Measurements from ENCODE around the gene SPANXN2. TPM values are rescaled to one million over a fixed set of nuclear protein-coding genes. Genes with fewer than 3 reads are reported as not detected.

Gene SPANXN2
- total and polyA plus RNA-seq, 2 donors (not counting 1 experiment from before 2014, with no cell fraction given), result not detected

- Histone ChIP-seq H3K4me3 (ENCODE audit: control extremely low read depth in 1 of 5, extremely low read depth in 1 of 5, insufficient read depth in 1 of 5, low read depth in 2 of 5, low read length in 4 of 5) (no peak overlapping the region), H3K79me2 (ENCODE audit: control insufficient read depth, insufficient read depth, low read length) (no peaks in the 10 kb centered on the region), H3K27ac (ENCODE audit: low read length in 2 of 2) (no peak overlapping the region), H3K4me1 (ENCODE audit: control insufficient read depth in 2 of 2, insufficient read depth in 2 of 2, low read length in 2 of 2) (no peaks in the 10 kb centered on the region), H4K20me1 (ENCODE audit: control insufficient read depth, insufficient read depth, low read length, poor library complexity, severe bottlenecking) (no peaks in the 10 kb centered on the region), H3K9me3 (ENCODE audit: control extremely low read depth in 1 of 3, control insufficient read depth in 2 of 3, insufficient read depth in 1 of 3, low read length in 2 of 3) (no peaks in the 10 kb centered on the region), H3K9ac (ENCODE audit: low read length) (no peak overlapping the region), H3K27me3 (replicated peaks in 1 of 4; ENCODE audit: control extremely low read depth in 1 of 4, control insufficient read depth in 3 of 4, insufficient read depth in 4 of 4, low read length in 3 of 4) (no peaks in the 10 kb centered on the region), H2AFZ (ENCODE audit: insufficient read depth, low read depth, low read length, poor library complexity, severe bottlenecking) (no peak overlapping the region), H3K36me3 (replicated peaks in 1 of 2; ENCODE audit: control extremely low read depth in 1 of 2, control insufficient read depth in 1 of 2, extremely low read depth in 1 of 2, insufficient read depth in 2 of 2, low read length in 1 of 2) (no peaks in the 10 kb centered on the region), H3K4me2 (replicated peaks; ENCODE audit: low read depth, low read length, poor library complexity, severe bottlenecking) (no peak overlapping the region)
- H3K27me3 Mint-ChIP-seq, result no peaks in the 10 kb centered on the region
- ChIA-PET CTCF (no interaction called here), POLR2A (no interaction called here)
- intact Hi-C loops (cut with micrococcal nuclease), result no loop called here
- H3K4me1 Mint-ChIP-seq, result no peaks in the 10 kb centered on the region
- no peak overlapping the region for H3K4me3 Mint-ChIP-seq
- H3K9me3 Mint-ChIP-seq (ENCODE audit: insufficient read depth), result peaks cover 5% of the 10 kb centered on the region
- TF ChIP-seq EZH2 (IDR thresholded peaks at IDR 0.05; ENCODE audit: borderline replicate concordance, insufficient read depth, low read depth, low read length, poor library complexity, severe bottlenecking), result no peak
- TF ChIP-seq, protein P1, sequence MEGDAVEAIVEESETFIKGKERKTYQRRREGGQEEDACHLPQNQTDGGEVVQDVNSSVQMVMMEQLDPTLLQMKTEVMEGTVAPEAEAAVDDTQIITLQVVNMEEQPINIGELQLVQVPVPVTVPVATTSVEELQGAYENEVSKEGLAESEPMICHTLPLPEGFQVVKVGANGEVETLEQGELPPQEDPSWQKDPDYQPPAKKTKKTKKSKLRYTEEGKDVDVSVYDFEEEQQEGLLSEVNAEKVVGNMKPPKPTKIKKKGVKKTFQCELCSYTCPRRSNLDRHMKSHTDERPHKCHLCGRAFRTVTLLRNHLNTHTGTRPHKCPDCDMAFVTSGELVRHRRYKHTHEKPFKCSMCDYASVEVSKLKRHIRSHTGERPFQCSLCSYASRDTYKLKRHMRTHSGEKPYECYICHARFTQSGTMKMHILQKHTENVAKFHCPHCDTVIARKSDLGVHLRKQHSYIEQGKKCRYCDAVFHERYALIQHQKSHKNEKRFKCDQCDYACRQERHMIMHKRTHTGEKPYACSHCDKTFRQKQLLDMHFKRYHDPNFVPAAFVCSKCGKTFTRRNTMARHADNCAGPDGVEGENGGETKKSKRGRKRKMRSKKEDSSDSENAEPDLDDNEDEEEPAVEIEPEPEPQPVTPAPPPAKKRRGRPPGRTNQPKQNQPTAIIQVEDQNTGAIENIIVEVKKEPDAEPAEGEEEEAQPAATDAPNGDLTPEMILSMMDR (IDR thresholded peaks at IDR 0.05), result no peak
- WGBS (ENCODE audit: insufficient coverage), result no CpG with 5 or more reads among the region's 1 CpG
- no peak for DNase-seq
- ATAC-seq (ENCODE audit: low read depth), result no peak
- no peak overlapping the region for H3K27ac Mint-ChIP-seq
Measured at GRCh38 chrX:143694885-143695284, 25.7 kb downstream of the SPANXN2 start.

DNA sequence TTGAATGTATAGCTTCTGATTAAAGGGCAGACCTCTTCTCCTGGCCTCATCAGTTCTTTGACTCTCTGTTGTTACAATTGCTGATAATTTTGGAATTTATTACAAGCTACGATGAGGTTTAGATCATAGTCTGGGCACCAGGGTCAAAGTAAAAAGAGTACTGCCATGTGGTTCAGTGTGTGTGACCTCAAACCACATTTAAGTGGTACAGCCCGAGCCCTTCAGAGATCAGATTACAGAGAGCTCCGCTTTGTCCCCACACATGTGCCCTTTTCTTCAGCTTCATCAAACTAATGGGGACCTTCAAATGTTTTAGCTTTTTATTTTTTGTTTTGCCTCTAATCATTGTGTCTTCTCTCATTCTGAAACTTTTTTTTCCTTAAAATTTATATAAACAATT, 37.1 kb downstream of the SPANXN2 start:
- Histone ChIP-seq H3K36me3 (replicated peaks in 1 of 2; ENCODE audit: control extremely low read depth in 1 of 2, control insufficient read depth in 1 of 2, extremely low read depth in 1 of 2, insufficient read depth in 2 of 2, low read length in 1 of 2) (no peaks in the 10 kb centered on the region), H3K4me3 (ENCODE audit: control extremely low read depth in 1 of 5, extremely low read depth in 1 of 5, insufficient read depth in 1 of 5, low read depth in 2 of 5, low read length in 4 of 5) (no peak overlapping the region), H3K4me1 (ENCODE audit: control insufficient read depth in 2 of 2, insufficient read depth in 2 of 2, low read length in 2 of 2) (no peaks in the 10 kb centered on the region), H3K79me2 (ENCODE audit: control insufficient read depth, insufficient read depth, low read length) (no peaks in the 10 kb centered on the region), H4K20me1 (ENCODE audit: control insufficient read depth, insufficient read depth, low read length, poor library complexity, severe bottlenecking) (no peaks in the 10 kb centered on the region), H3K4me2 (replicated peaks; ENCODE audit: low read depth, low read length, poor library complexity, severe bottlenecking) (no peak overlapping the region), H3K27ac (ENCODE audit: low read length in 2 of 2) (no peak overlapping the region), H3K9ac (ENCODE audit: low read length) (no peak overlapping the region), H3K9me3 (ENCODE audit: control extremely low read depth in 1 of 3, control insufficient read depth in 2 of 3, insufficient read depth in 1 of 3, low read length in 2 of 3) (no peaks in the 10 kb centered on the region), H2AFZ (ENCODE audit: insufficient read depth, low read depth, low read length, poor library complexity, severe bottlenecking) (no peak overlapping the region), H3K27me3 (replicated peaks in 1 of 4; ENCODE audit: control extremely low read depth in 1 of 4, control insufficient read depth in 3 of 4, insufficient read depth in 4 of 4, low read length in 3 of 4) (no peaks in the 10 kb centered on the region)
- DNase-seq (no peak), ATAC-seq (ENCODE audit: low read depth) (no peak)
- H3K27ac Mint-ChIP-seq, result no peak overlapping the region
- no peak overlapping the region for H3K4me3 Mint-ChIP-seq
- CTCF ChIA-PET, result no interaction called here
- H3K4me1 Mint-ChIP-seq, result no peaks in the 10 kb centered on the region
- H3K27me3 Mint-ChIP-seq, result no peaks in the 10 kb centered on the region
- POLR2A ChIA-PET, result no interaction called here
- no CpG with 5 or more reads among the region's 3 CpGs for WGBS (ENCODE audit: insufficient coverage)
- peaks cover 10% of the 10 kb centered on the region for H3K9me3 Mint-ChIP-seq (ENCODE audit: insufficient read depth)
- intact Hi-C loops (cut with micrococcal nuclease), result no loop called here
- TF ChIP-seq, protein P1 (IDR thresholded peaks at IDR 0.05), result no peak
- no peak for TF ChIP-seq EZH2 (IDR thresholded peaks at IDR 0.05; ENCODE audit: borderline replicate concordance, insufficient read depth, low read depth, low read length, poor library complexity, severe bottlenecking)
